Measurements from ENCODE around the gene VWC2L.
A peak's percentile ranks its signal among the peaks of the same experiment; 100 is the strongest.

Gene VWC2L

GRCh38 chr2:214410918-214411554 lies at the start of gene VWC2L:
Gene VWC2L (plus strand): TSS chr2:214411054. CDS start chr2:214414194, 3,140 bp downstream.
- no peak for TF ChIP-seq CTCF (IDR thresholded peaks at IDR 0.05; ENCODE audit: control insufficient read depth, insufficient read depth, low read depth, low read length, missing control alignments)
- H3K4me3 ChIP-seq (ENCODE audit: control insufficient read depth, low read depth, low read length): no peak within 1 kb of the TSS
- peak; percentile 18 for DNase-seq (ENCODE audit: low read depth)

- no peak for TF ChIP-seq CTCF (IDR thresholded peaks at IDR 0.05; ENCODE audit: control insufficient read depth, insufficient read depth, low read depth, low read length, missing control alignments)
- DNase-seq (ENCODE audit: low read depth): no peak
- no peak overlapping the region for H3K4me3 ChIP-seq (ENCODE audit: control insufficient read depth, low read depth, low read length)
These were observed 49.7 kb upstream of the VWC2L start for GRCh38 chr2:214361116-214361515.

- DNase-seq (ENCODE audit: low read depth): no peak
- no peak for TF ChIP-seq CTCF (IDR thresholded peaks at IDR 0.05; ENCODE audit: control insufficient read depth, insufficient read depth, low read depth, low read length, missing control alignments)
- no peak overlapping the region for H3K4me3 ChIP-seq (ENCODE audit: control insufficient read depth, low read depth, low read length)
These were observed 45.3 kb upstream of the VWC2L start for GRCh38 chr2:214365549-214365948.

GRCh38 chr2:214367171-214367570 lies 43.7 kb upstream of the VWC2L start:
- no peak overlapping the region for H3K4me3 ChIP-seq (ENCODE audit: control insufficient read depth, low read depth, low read length)
- TF ChIP-seq CTCF (IDR thresholded peaks at IDR 0.05; ENCODE audit: control insufficient read depth, insufficient read depth, low read depth, low read length, missing control alignments): no peak
- DNase-seq (ENCODE audit: low read depth): no peak

GRCh38 chr2:214376618-214377285 lies 34.1 kb upstream of the VWC2L start:
- TF ChIP-seq CTCF (IDR thresholded peaks at IDR 0.05; ENCODE audit: control insufficient read depth, insufficient read depth, low read depth, low read length, missing control alignments): no peak
- no peak overlapping the region for H3K4me3 ChIP-seq (ENCODE audit: control insufficient read depth, low read depth, low read length)
- DNase-seq (ENCODE audit: low read depth): no peak

- TF ChIP-seq CTCF (IDR thresholded peaks at IDR 0.05; ENCODE audit: control insufficient read depth, insufficient read depth, low read depth, low read length, missing control alignments): no peak
These were observed 33.6 kb upstream of the VWC2L start for GRCh38 chr2:214377286-214377624.

More at GRCh38 chr2:214377286-214377624, 33.6 kb upstream of the VWC2L start:
- H3K4me3 ChIP-seq (ENCODE audit: control insufficient read depth, low read depth, low read length): no peak overlapping the region
- no peak for DNase-seq (ENCODE audit: low read depth)
